ENCODE results near the gene ZNF207.

ZNF207 gene

GRCh38 chr17:32429598-32429997 is 79.6 kb downstream of the ZNF207 start:
- DNase-seq: no peak
- Histone ChIP-seq H2AFZ (ENCODE audit: low read length) (no peak overlapping the region), H3K9me3 (replicated peaks; ENCODE audit: insufficient read depth, low read length) (no peaks in the 10 kb centered on the region), H3K4me3 (ENCODE audit: low read length) (no peak overlapping the region), H3K9ac (ENCODE audit: low read length) (no peak overlapping the region), H3K27ac (ENCODE audit: low read length) (no peak overlapping the region), H3K36me3 (replicated peaks; ENCODE audit: insufficient read depth, low read length) (no peaks in the 10 kb centered on the region), H3K4me1 (ENCODE audit: low read length) (no peaks in the 10 kb centered on the region), H3K27me3 (replicated peaks; ENCODE audit: insufficient read depth, low read length) (no peaks in the 10 kb centered on the region), H3K79me2 (ENCODE audit: low read length) (no peaks in the 10 kb centered on the region), H4K20me1 (ENCODE audit: insufficient read depth, low read length) (no peaks in the 10 kb centered on the region), H3F3A (ENCODE audit: insufficient read depth, low read length) (no peaks in the 10 kb centered on the region), H3K4me2 (ENCODE audit: low read depth, low read length) (no peak overlapping the region), H3K9me2 (replicated peaks; ENCODE audit: insufficient read depth, low read length) (no peaks in the 10 kb centered on the region)
- TF ChIP-seq EZH2 (optimal IDR thresholded peaks at IDR 0.05; ENCODE audit: low read depth, low read length) (no peak), CTCF (IDR thresholded peaks at IDR 0.05; ENCODE audit: low read length) (no peak), EZH2phosphoT487 (IDR thresholded peaks at IDR 0.05; ENCODE audit: low read length) (no peak)

Measured in MM.1S (cell line).